Neuronal stem cell (in vitro differentiated cells): ENCODE results near the gene LMNA.

Experiments used
- DNase-seq: peaks from one replicate; pipeline ENCODE4 v3.0.0-alpha.2; 2013; ENCODE audit warnings: low spot score
- H2AFZ ChIP-seq: one replicate; pipeline ENCODE4 v1.6.1; 2013; ENCODE audit warnings: mild to moderate bottlenecking, low read length, inconsistent platforms
- H2AK5ac ChIP-seq: 2 replicates; pipeline ENCODE4 v1.6.1; 2013; ENCODE audit warnings: low read depth, mild to moderate bottlenecking, inconsistent platforms, low read length, moderate library complexity, mixed read lengths
- H2BK120ac ChIP-seq: 2 replicates; pipeline ENCODE4 v1.6.1; 2013; ENCODE audit warnings: low read depth, mild to moderate bottlenecking, inconsistent platforms, low read length, moderate library complexity, mixed read lengths
- H2BK12ac ChIP-seq: one replicate; pipeline ENCODE4 v1.6.1; 2013; ENCODE audit warnings: low read length, inconsistent platforms
- H2BK15ac ChIP-seq: 2 replicates; pipeline ENCODE4 v1.6.1; 2013; ENCODE audit warnings: mild to moderate bottlenecking, low read length, inconsistent platforms, mixed read lengths
- H2BK5ac ChIP-seq: one replicate; pipeline ENCODE4 v1.6.1; 2013; ENCODE audit warnings: inconsistent platforms, mild to moderate bottlenecking, low read length, moderate library complexity
- H3K14ac ChIP-seq: one replicate; pipeline ENCODE4 v1.6.1; 2013; ENCODE audit warnings: low read length, inconsistent platforms
- H3K18ac ChIP-seq: 2 replicates; pipeline ENCODE4 v1.6.1; 2013; ENCODE audit warnings: low read length, inconsistent platforms
- H3K23ac ChIP-seq: 2 replicates; pipeline ENCODE4 v1.6.1; 2013; ENCODE audit warnings: low read depth, mild to moderate bottlenecking, mixed read lengths, low read length, inconsistent platforms; ENCODE audit not compliant: poor library complexity
- H3K27ac ChIP-seq: replicated peaks from 3 replicates; pipeline ENCODE4 v1.5.1; 2013; ENCODE audit warnings: low read length, inconsistent platforms
- H3K27me3 ChIP-seq, 3 experiments: 2 replicates each; pipeline ENCODE4 v1.6.1; 2013; ENCODE audit warnings: low read length in 3 of 3, mild to moderate bottlenecking in 2 of 3, inconsistent platforms in 1 of 3, low read depth in 1 of 3, mixed read lengths in 1 of 3, moderate library complexity in 1 of 3; ENCODE audit not compliant: control insufficient read depth in 3 of 3, insufficient read depth in 3 of 3
- H3K36me3 ChIP-seq, 2 donors: replicated peaks in 1 of 2; 2 replicates each; pipeline ENCODE4 v1.6.1; 2013; ENCODE audit warnings: low read length in 2 of 2; ENCODE audit not compliant: control insufficient read depth in 2 of 2, insufficient read depth in 2 of 2
- H3K4ac ChIP-seq: 2 replicates; pipeline ENCODE4 v1.6.1; 2013; ENCODE audit warnings: inconsistent platforms, mild to moderate bottlenecking, low read length, moderate library complexity
- H3K4me1 ChIP-seq, 2 donors: 1 replicate in 1 of 2; 2 replicates in 1 of 2; pipeline ENCODE4 v1.6.1; 2013; ENCODE audit warnings: low read length in 2 of 2, low read depth in 1 of 2; ENCODE audit not compliant: control insufficient read depth in 2 of 2, insufficient read depth in 1 of 2
- H3K4me2 ChIP-seq: one replicate; pipeline ENCODE4 v1.6.1; 2013; ENCODE audit warnings: mild to moderate bottlenecking, low read length, inconsistent platforms; ENCODE audit not compliant: insufficient read depth, poor library complexity, severe bottlenecking
- H3K4me3 ChIP-seq, 2 donors: 2 replicates each; pipeline ENCODE4 v1.5.1; 2013; ENCODE audit warnings: low read length in 2 of 2, mild to moderate bottlenecking in 2 of 2, inconsistent platforms in 1 of 2, moderate library complexity in 1 of 2
- H3K79me1 ChIP-seq: one replicate; pipeline ENCODE4 v1.6.1; 2013; ENCODE audit warnings: low read depth, mild to moderate bottlenecking, inconsistent platforms, low read length, moderate library complexity
- H3K9ac ChIP-seq: one replicate; pipeline ENCODE4 v1.6.1; 2013; ENCODE audit warnings: mild to moderate bottlenecking, low read depth, low read length, inconsistent platforms; ENCODE audit not compliant: poor library complexity
- H3K9me3 ChIP-seq, 2 donors: replicated peaks in 1 of 2; 2 replicates each; pipeline versions ENCODE3 to v1.6.1; 2013; ENCODE audit warnings: low read length in 2 of 2, mild to moderate bottlenecking in 2 of 2, inconsistent platforms in 1 of 2, low read depth in 1 of 2, mixed read lengths in 1 of 2, moderate library complexity in 1 of 2; ENCODE audit not compliant: control insufficient read depth in 2 of 2, insufficient read depth in 1 of 2
- H4K8ac ChIP-seq: one replicate; pipeline ENCODE4 v1.6.1; 2013; ENCODE audit warnings: low read depth, mild to moderate bottlenecking, inconsistent platforms, low read length, moderate library complexity
- H4K91ac ChIP-seq: one replicate; pipeline ENCODE4 v1.6.1; 2013; ENCODE audit warnings: low read length, low read depth, mild to moderate bottlenecking, inconsistent platforms; ENCODE audit not compliant: poor library complexity
- WGBS, 2 donors: extraction: QIAGEN DNeasy Blood & Tissue Kit; methylation state at CpG; one replicate each; pipeline ENCODE4 v1.1.7; 2013; ENCODE audit warnings: missing lambda C conversion rate in 2 of 2, mixed read lengths in 1 of 2; ENCODE audit not compliant: insufficient read length in 2 of 2, insufficient replicate concordance in 1 of 2; ENCODE audit errors: extremely low coverage in 2 of 2; 5-methylcytosine and 5-hydroxymethylcytosine counted together

The LMNA gene

GRCh38 chr1:156073110-156073687 is 41.3 kb upstream of the LMNA start:
- no peak overlapping the region for H2AK5ac ChIP-seq
- no peak overlapping the region for H3K27ac ChIP-seq
- no peak overlapping the region for H3K23ac ChIP-seq
- H4K91ac ChIP-seq = no peak overlapping the region
- no peak overlapping the region for H4K8ac ChIP-seq
- H3K9ac ChIP-seq = no peak overlapping the region
- no peak overlapping the region for H3K4ac ChIP-seq
- no peak overlapping the region for H2BK12ac ChIP-seq
- peaks cover 16 to 66% of the 10 kb centered on the region in 2 donors for H3K36me3 ChIP-seq
- DNase-seq = no peak
- peaks cover 6% of the 10 kb centered on the region for H3K79me1 ChIP-seq
- H2BK120ac ChIP-seq = no peak overlapping the region
- no CpG with 5 or more reads among the region's 1 CpG for WGBS, 2 donors
- H3K27me3 ChIP-seq = no peaks in the 10 kb centered on the region
- no peak overlapping the region for H3K4me3 ChIP-seq
- no peak overlapping the region for H3K14ac ChIP-seq
- H3K9me3 ChIP-seq = no peaks in the 10 kb centered on the region
- no peak overlapping the region for H2BK5ac ChIP-seq
- no peak overlapping the region for H2BK15ac ChIP-seq
- peaks cover 46 to 60% of the 10 kb centered on the region in 2 donors for H3K4me1 ChIP-seq
- H3K18ac ChIP-seq = peak overlapping the region; percentile 27
- no peak overlapping the region for H2AFZ ChIP-seq
- H3K4me2 ChIP-seq = no peak overlapping the region

- no peak overlapping the region for H2AFZ ChIP-seq
- H3K27me3 ChIP-seq = no peaks in the 10 kb centered on the region
- no peak overlapping the region for H3K14ac ChIP-seq
- H3K36me3 ChIP-seq = peaks cover 16 to 72% of the 10 kb centered on the region in 2 donors
- H3K4me1 ChIP-seq = peaks cover 50 to 64% of the 10 kb centered on the region in 2 donors
- no peak overlapping the region for H3K9ac ChIP-seq
- WGBS, 2 donors = no CpG with 5 or more reads among the region's 5 CpGs
- no peak overlapping the region for H3K23ac ChIP-seq
- no peak overlapping the region for H2BK12ac ChIP-seq
- no peak overlapping the region for H2BK5ac ChIP-seq
- H3K4me3 ChIP-seq = no peak overlapping the region
- peaks cover 6% of the 10 kb centered on the region for H3K79me1 ChIP-seq
- no peak overlapping the region for H2BK120ac ChIP-seq
- no peak overlapping the region for H4K91ac ChIP-seq
- H2AK5ac ChIP-seq = no peak overlapping the region
- H3K18ac ChIP-seq = no peak overlapping the region
- no peaks in the 10 kb centered on the region for H3K9me3 ChIP-seq
- no peak overlapping the region for H3K4me2 ChIP-seq
- H2BK15ac ChIP-seq = no peak overlapping the region
- no peak for DNase-seq
- H3K27ac ChIP-seq = no peak overlapping the region
- no peak overlapping the region for H3K4ac ChIP-seq
- H4K8ac ChIP-seq = no peak overlapping the region
Measured at GRCh38 chr1:156073740-156074139, 40.8 kb upstream of the LMNA start.

GRCh38 chr1:156074661-156075060 is 39.9 kb upstream of the LMNA start:
- Histone ChIP-seq H2AFZ (no peak overlapping the region), H3K4me3 (no peak overlapping the region), H3K4me1 (peaks cover 56 to 69% of the 10 kb centered on the region in 2 donors), H3K27ac (peak overlapping the region; percentile 81), H3K27me3 (no peaks in the 10 kb centered on the region), H4K8ac (no peak overlapping the region), H3K9me3 (no peaks in the 10 kb centered on the region), H3K9ac (no peak overlapping the region), H3K23ac (no peak overlapping the region), H3K4me2 (peak overlapping the region; percentile 34), H2BK5ac (no peak overlapping the region), H2AK5ac (peak overlapping the region; percentile 34), H3K14ac (no peak overlapping the region), H4K91ac (no peak overlapping the region), H3K18ac (peak overlapping the region; percentile 63), H2BK120ac (no peak overlapping the region), H3K36me3 (peaks cover 17 to 79% of the 10 kb centered on the region in 2 donors), H3K4ac (no peak overlapping the region), H3K79me1 (peaks cover 6% of the 10 kb centered on the region), H2BK12ac (no peak overlapping the region), H2BK15ac (peak overlapping the region; percentile 4)
- no peak for DNase-seq
- no CpG with 5 or more reads among the region's 8 CpGs for WGBS, 2 donors

GRCh38 chr1:156075162-156075561 is 39.3 kb upstream of the LMNA start:
- no peak overlapping the region for H3K14ac ChIP-seq
- H2BK12ac ChIP-seq = no peak overlapping the region
- no peak overlapping the region for H4K8ac ChIP-seq
- H3K18ac ChIP-seq = peak overlapping the region; percentile 63
- no peaks in the 10 kb centered on the region for H3K9me3 ChIP-seq
- H3K27ac ChIP-seq = peak overlapping the region; percentile 81
- no peak overlapping the region for H3K4ac ChIP-seq
- H3K23ac ChIP-seq = no peak overlapping the region
- peak overlapping the region; percentile 34 for H3K4me2 ChIP-seq
- peak overlapping the region; percentile 21 for H2AK5ac ChIP-seq
- peaks cover 17 to 83% of the 10 kb centered on the region in 2 donors for H3K36me3 ChIP-seq
- H2BK15ac ChIP-seq = peak overlapping the region; percentile 4
- no peak overlapping the region for H3K4me3 ChIP-seq
- H3K4me1 ChIP-seq = peaks cover 60 to 67% of the 10 kb centered on the region in 2 donors
- no peak for DNase-seq
- no CpG with 5 or more reads among the region's 3 CpGs for WGBS, 2 donors
- H4K91ac ChIP-seq = no peak overlapping the region
- H3K79me1 ChIP-seq = peaks cover 6% of the 10 kb centered on the region
- H2BK120ac ChIP-seq = no peak overlapping the region
- H3K9ac ChIP-seq = no peak overlapping the region
- no peak overlapping the region for H2BK5ac ChIP-seq
- H3K27me3 ChIP-seq = no peaks in the 10 kb centered on the region
- H2AFZ ChIP-seq = no peak overlapping the region
